Activated CD8-positive, alpha-beta T cell treated with anti-CD3 and anti-CD28 coated beads for 36 hours (primary cell): ENCODE measurements around the gene TTC33. TPM values are rescaled to one million over a fixed set of nuclear protein-coding genes. Genes with fewer than 3 reads are reported as not detected.
A peak's percentile ranks its signal among the peaks of the same experiment; 100 is the strongest.

Experiments
- ATAC-seq: fragments of 200-7000 bp; cut with Tn5 transposase; one replicate; pipeline ENCODE4 v1.10.0; 2021; ENCODE audit warnings: mild to moderate bottlenecking, moderate library complexity
- CTCF ChIA-PET: fragments of 350-600 bp; sonication (Branson Sonifier 250); formaldehyde crosslinking; loops from one replicate; lab custom pipeline; 2021; ENCODE audit warnings: antibody characterized with exemption; lab: Charles Lee
- POLR2A ChIA-PET: fragments of 350-600 bp; sonication (Branson Sonifier 250); formaldehyde crosslinking; loops from one replicate; lab custom pipeline; 2021; ENCODE audit warnings: antibody characterized with exemption; lab: Charles Lee
- DNase-seq: peaks from one replicate; pipeline ENCODE4 v3.0.0-alpha.2; 2020
- H3K27ac Mint-ChIP-seq: one replicate; pipeline ENCODE4 v1.8.0; 2021; ENCODE audit warnings: mild to moderate bottlenecking, mixed read lengths
- H3K27me3 Mint-ChIP-seq: one replicate; pipeline ENCODE4 v1.8.0; 2021; ENCODE audit warnings: mixed read lengths
- H3K36me3 Mint-ChIP-seq: one replicate; pipeline ENCODE4 v1.8.0; 2021; ENCODE audit warnings: low read depth, mixed read lengths
- H3K4me1 Mint-ChIP-seq: one replicate; pipeline ENCODE4 v1.8.0; 2021; ENCODE audit warnings: low read depth, mixed read lengths
- H3K4me3 Mint-ChIP-seq: one replicate; pipeline ENCODE4 v1.8.0; 2021; ENCODE audit warnings: mild to moderate bottlenecking, moderate library complexity, mixed read lengths
- H3K9me3 Mint-ChIP-seq: one replicate; pipeline ENCODE4 v1.8.0; 2021; ENCODE audit warnings: mixed read lengths
- intact Hi-C: fragments of 100-400 bp; cut with micrococcal nuclease; formaldehyde crosslinking; loops from one replicate; pipeline ENCODE4 v1.10.0; 2022
- total RNA-seq, 2 experiments: library from RNA; stranded (reverse); gene quantifications; one replicate each; pipeline ENCODE4 v1.2.3, GENCODE V29; 2021
- TF ChIP-seq, protein P1 (sequence below): fragments of 200-600 bp; IDR thresholded peaks from one replicate; pipeline ENCODE4 v1.8.0; 2022; ENCODE audit warnings: antibody characterized with exemption, mild to moderate bottlenecking

The TTC33 gene
- total RNA-seq, 2 experiments from 2014 or later = 21.4 to 21.5 TPM

- ChIA-PET POLR2A (interaction anchor here (1.0 kb wide), 2 partner anchors 11 to 177 kb away, joined by 4 read pairs; no protein-coding TSS in a partner anchor), CTCF (interaction anchor here (0.6 kb wide), 1 partner anchor 157 kb away, joined by 3 read pairs; no protein-coding TSS in a partner anchor)
- H3K4me3 Mint-ChIP-seq = no peak overlapping the region
- no peaks in the 10 kb centered on the region for H3K36me3 Mint-ChIP-seq
- H3K27me3 Mint-ChIP-seq = no peaks in the 10 kb centered on the region
- H3K4me1 Mint-ChIP-seq = peaks cover 71% of the 10 kb centered on the region
- ATAC-seq (no peak), DNase-seq (no peak)
- TF ChIP-seq, protein P1, sequence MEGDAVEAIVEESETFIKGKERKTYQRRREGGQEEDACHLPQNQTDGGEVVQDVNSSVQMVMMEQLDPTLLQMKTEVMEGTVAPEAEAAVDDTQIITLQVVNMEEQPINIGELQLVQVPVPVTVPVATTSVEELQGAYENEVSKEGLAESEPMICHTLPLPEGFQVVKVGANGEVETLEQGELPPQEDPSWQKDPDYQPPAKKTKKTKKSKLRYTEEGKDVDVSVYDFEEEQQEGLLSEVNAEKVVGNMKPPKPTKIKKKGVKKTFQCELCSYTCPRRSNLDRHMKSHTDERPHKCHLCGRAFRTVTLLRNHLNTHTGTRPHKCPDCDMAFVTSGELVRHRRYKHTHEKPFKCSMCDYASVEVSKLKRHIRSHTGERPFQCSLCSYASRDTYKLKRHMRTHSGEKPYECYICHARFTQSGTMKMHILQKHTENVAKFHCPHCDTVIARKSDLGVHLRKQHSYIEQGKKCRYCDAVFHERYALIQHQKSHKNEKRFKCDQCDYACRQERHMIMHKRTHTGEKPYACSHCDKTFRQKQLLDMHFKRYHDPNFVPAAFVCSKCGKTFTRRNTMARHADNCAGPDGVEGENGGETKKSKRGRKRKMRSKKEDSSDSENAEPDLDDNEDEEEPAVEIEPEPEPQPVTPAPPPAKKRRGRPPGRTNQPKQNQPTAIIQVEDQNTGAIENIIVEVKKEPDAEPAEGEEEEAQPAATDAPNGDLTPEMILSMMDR = no peak
- peak overlapping the region; percentile 0 for H3K27ac Mint-ChIP-seq
- intact Hi-C loops = no loop called here
- H3K9me3 Mint-ChIP-seq = no peaks in the 10 kb centered on the region
Measured at GRCh38 chr5:40672425-40672824, 83.3 kb downstream of the TTC33 start.

- no peaks in the 10 kb centered on the region for H3K9me3 Mint-ChIP-seq
- H3K4me3 Mint-ChIP-seq = no peak overlapping the region
- H3K27me3 Mint-ChIP-seq = no peaks in the 10 kb centered on the region
- no peak for ATAC-seq
- no peak overlapping the region for H3K27ac Mint-ChIP-seq
- intact Hi-C loops = no loop called here
- no peak for DNase-seq
- ChIA-PET POLR2A (interaction anchor here (1.4 kb wide), 1 partner anchor 14 kb away, joined by 3 read pairs; no protein-coding TSS in a partner anchor), CTCF (interaction anchor here (1.5 kb wide), 1 partner anchor 8 kb away, joined by 4 read pairs; no protein-coding TSS in a partner anchor)
- H3K36me3 Mint-ChIP-seq = no peaks in the 10 kb centered on the region
- TF ChIP-seq, protein P1 = no peak
- H3K4me1 Mint-ChIP-seq = peaks cover 52% of the 10 kb centered on the region
Measured at GRCh38 chr5:40669606-40670390, 86.0 kb downstream of the TTC33 start.

GRCh38 chr5:40667161-40667663 lies 88.5 kb downstream of the TTC33 start:
- Mint-ChIP-seq H3K27me3 (no peaks in the 10 kb centered on the region), H3K4me3 (no peak overlapping the region), H3K36me3 (no peaks in the 10 kb centered on the region), H3K9me3 (no peaks in the 10 kb centered on the region), H3K4me1 (peaks cover 29% of the 10 kb centered on the region), H3K27ac (no peak overlapping the region)
- TF ChIP-seq, protein P1 = no peak
- ATAC-seq = no peak
- intact Hi-C loops = no loop called here
- ChIA-PET POLR2A (interaction anchor here (0.6 kb wide), 1 partner anchor 15 kb away, joined by 3 read pairs; no protein-coding TSS in a partner anchor), CTCF (no interaction called here)
- no peak for DNase-seq

- ChIA-PET POLR2A (no interaction called here), CTCF (interaction anchor here (1.1 kb wide), 1 partner anchor 13 kb away, joined by 3 read pairs; the partner anchor contains the start of gene PTGER4)
- no peak for DNase-seq
- ATAC-seq = no peak
- H3K27me3 Mint-ChIP-seq = no peaks in the 10 kb centered on the region
- H3K27ac Mint-ChIP-seq = no peak overlapping the region
- H3K36me3 Mint-ChIP-seq = no peaks in the 10 kb centered on the region
- H3K9me3 Mint-ChIP-seq = no peaks in the 10 kb centered on the region
- peaks cover 27% of the 10 kb centered on the region for H3K4me1 Mint-ChIP-seq
- no peak overlapping the region for H3K4me3 Mint-ChIP-seq
- intact Hi-C loops = no loop called here
- TF ChIP-seq, protein P1 = no peak
Measured at GRCh38 chr5:40666657-40667056, 89.1 kb downstream of the TTC33 start.
